ENCODE data around the gene MAD1L1.

GRCh38 chr7:1918063-1918645 lies 314.6 kb downstream of the MAD1L1 start:
- TF ChIP-seq CTCF (conservative IDR thresholded peaks at IDR 0.05): no peak
- TF ChIP-seq EZH2 (IDR thresholded peaks at IDR 0.05; ENCODE audit: low read depth): no peak

All from PC-9 (cell line).